ENCODE measurements around the gene CSNK1G1.

DNA sequence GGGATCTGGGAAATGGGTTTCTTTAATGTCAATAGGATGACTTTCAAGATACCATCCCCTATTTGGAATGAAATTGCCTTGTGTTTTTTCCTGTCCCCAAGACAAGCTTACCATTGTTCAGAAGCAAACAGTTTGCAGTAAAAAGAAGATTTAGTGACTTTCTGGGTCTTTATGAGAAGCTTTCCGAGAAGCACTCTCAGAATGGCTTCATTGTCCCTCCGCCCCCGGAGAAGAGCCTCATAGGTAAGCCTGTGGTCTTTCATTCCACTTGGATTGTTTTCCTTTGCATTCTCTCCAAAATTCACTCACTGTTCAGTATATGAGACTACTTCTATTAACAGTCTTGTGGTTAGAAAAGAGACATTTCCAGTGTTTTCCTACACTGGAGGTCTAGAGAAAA is 230.0 kb downstream of the CSNK1G1 start:
- TF ChIP-seq CTCF (IDR thresholded peaks at IDR 0.05; ENCODE audit: insufficient read depth, low read depth, low read length) (no peak), EZH2 (IDR thresholded peaks at IDR 0.05; ENCODE audit: insufficient read depth, low read length) (no peak)
